Hematopoietic multipotent progenitor cell treated with erythropoietin and hydrocortisone succinate and interleukin-3 and kit ligand, for 6 days (in vitro differentiated cells): ENCODE data around the gene SEPTIN2.
"Not testable (repeated sequence)": the region's sequence is repeated elsewhere in the genome, so short reads cannot be mapped to it uniquely, and the experiment has no call there.

ENCODE experiments used
- DNase-seq: peaks from one replicate; pipeline ENCODE4 v3.0.0-alpha.2; 2015

Gene SEPTIN2

GRCh38 chr2:241315093-241315878 is 439 bp upstream of the SEPTIN2 start, which contains the start of gene HDLBP:
Gene HDLBP, minus strand, starts transcription at chr2:241315672. Its CDS starts 48,803 bp downstream, at chr2:241266869.
- peak; percentile 99 for DNase-seq

- DNase-seq = no peak
Observed at GRCh38 chr2:241316825-241317224, 1.1 kb downstream of the SEPTIN2 start.

GRCh38 chr2:241317391-241317790 is 1.7 kb downstream of the SEPTIN2 start:
- peak; percentile 36 for DNase-seq

- not testable (repeated sequence) for DNase-seq
Observed at GRCh38 chr2:241318830-241319229, 3.1 kb downstream of the SEPTIN2 start.

GRCh38 chr2:241320394-241320793 is 4.7 kb downstream of the SEPTIN2 start:
- no peak for DNase-seq

GRCh38 chr2:241321033-241321432 is 5.3 kb downstream of the SEPTIN2 start:
- DNase-seq = no peak

- no peak for DNase-seq
Observed at GRCh38 chr2:241321886-241322285, 6.2 kb downstream of the SEPTIN2 start.

- no peak for DNase-seq
Observed at GRCh38 chr2:241323778-241324177, 8.1 kb downstream of the SEPTIN2 start.

GRCh38 chr2:241324775-241325174 is 9.1 kb downstream of the SEPTIN2 start:
- DNase-seq = peak; percentile 82

- DNase-seq = peak; percentile 33
Observed at GRCh38 chr2:241325257-241325656, 9.5 kb downstream of the SEPTIN2 start.

- DNase-seq = peak; percentile 27
Observed at GRCh38 chr2:241329669-241330615, 14.2 kb downstream of the SEPTIN2 start.

- DNase-seq = no peak
Observed at GRCh38 chr2:241330616-241330981, 14.9 kb downstream of the SEPTIN2 start.

GRCh38 chr2:241334813-241335212 is 19.1 kb downstream of the SEPTIN2 start:
- DNase-seq = no peak

- no peak for DNase-seq
Observed at GRCh38 chr2:241339839-241340630, 24.3 kb downstream of the SEPTIN2 start.

GRCh38 chr2:241340631-241341163 is 25.0 kb downstream of the SEPTIN2 start:
- DNase-seq = peak; percentile 33

- DNase-seq = no peak
Observed at GRCh38 chr2:241344925-241345651, 29.4 kb downstream of the SEPTIN2 start.

GRCh38 chr2:241349941-241350340 is 34.2 kb downstream of the SEPTIN2 start:
- DNase-seq = no peak

GRCh38 chr2:241350530-241350877 is 34.8 kb downstream of the SEPTIN2 start:
- DNase-seq = no peak

GRCh38 chr2:241350878-241351639 is 35.3 kb downstream of the SEPTIN2 start:
- no peak for DNase-seq

GRCh38 chr2:241351640-241352031 is 35.9 kb downstream of the SEPTIN2 start:
- DNase-seq = no peak

- DNase-seq = no peak
Observed at GRCh38 chr2:241352227-241352626, 36.5 kb downstream of the SEPTIN2 start.
